H1 (cell line): ENCODE results near the gene TCHP. TPM values are rescaled to one million over a fixed set of nuclear protein-coding genes. Genes with fewer than 3 reads are reported as not detected.

ENCODE experiments used
- CTCF ChIA-PET: fragments of 300-600 bp; sonication (Branson Sonifier 250); formaldehyde crosslinking; loops from one replicate; lab custom pipeline; 2021; ENCODE audit not compliant: partially characterized antibody; lab: Charles Lee
- POLR2A ChIA-PET: fragments of 300-600 bp; sonication (Branson Sonifier 250); formaldehyde crosslinking; loops from one replicate; lab custom pipeline; 2021; ENCODE audit warnings: inconsistent platforms; ENCODE audit not compliant: partially characterized antibody; lab: Charles Lee
- DNase-seq, 2 experiments: peaks; one replicate each; pipeline versions ENCODE4 v3.0.0 to v3.0.0-alpha.2; 2010 to 2022; ENCODE audit warnings: low spot score in 2 of 2, low read depth in 1 of 2, mixed read lengths in 1 of 2
- FAIRE-seq: peaks from 2 replicates; lab custom pipeline; 2011; peaks lifted over from hg19 to GRCh38; lab: Jason Lieb, UNC
- H2AFZ ChIP-seq: 2 replicates; pipeline ENCODE4 v1.8.1; 2012; ENCODE audit warnings: low read length, inconsistent platforms
- H2AK5ac ChIP-seq: 2 replicates; pipeline ENCODE4 v1.6.1; 2013; ENCODE audit warnings: low read depth, low read length
- H2BK120ac ChIP-seq: replicated peaks from 2 replicates; pipeline ENCODE3; 2013; ENCODE audit warnings: low read depth, low read length, inconsistent platforms
- H2BK12ac ChIP-seq: 2 replicates; pipeline ENCODE4 v1.6.1; 2013; ENCODE audit warnings: low read depth, low read length
- H2BK15ac ChIP-seq: 2 replicates; pipeline ENCODE4 v1.6.1; 2013; ENCODE audit warnings: low read length
- H2BK20ac ChIP-seq: 2 replicates; pipeline ENCODE4 v1.6.1; 2013; ENCODE audit warnings: low read length
- H2BK5ac ChIP-seq: 2 replicates; pipeline ENCODE4 v1.6.1; 2013; ENCODE audit warnings: low read depth, low read length
- H3K14ac ChIP-seq: 2 replicates; pipeline ENCODE4 v1.6.1; 2013; ENCODE audit warnings: inconsistent platforms; ENCODE audit not compliant: insufficient read length
- H3K18ac ChIP-seq: 2 replicates; pipeline ENCODE4 v1.6.1; 2013; ENCODE audit warnings: low read length; ENCODE audit errors: extremely low read depth
- H3K23ac ChIP-seq: 2 replicates; pipeline ENCODE4 v1.6.1; 2013; ENCODE audit warnings: inconsistent platforms; ENCODE audit not compliant: insufficient read length
- H3K23me2 ChIP-seq: 2 replicates; pipeline ENCODE4 v1.6.1; 2013; ENCODE audit warnings: low read depth, low read length
- H3K27ac ChIP-seq: 2 replicates; pipeline ENCODE4 v1.6.1; 2011; ENCODE audit warnings: low read depth, low read length, inconsistent platforms
- H3K27me3 ChIP-seq, 4 experiments: replicated peaks in 1 of 4; 1 replicate in 1 of 4; 2 replicates in 3 of 4; pipeline versions ENCODE4 v1.6.1 to v1.8.1; 2011 to 2013; ENCODE audit warnings: low read length in 3 of 4, mild to moderate bottlenecking in 3 of 4, inconsistent platforms in 2 of 4, mixed read lengths in 2 of 4, moderate library complexity in 1 of 4; ENCODE audit not compliant: control insufficient read depth in 3 of 4, insufficient read depth in 3 of 4; ENCODE audit errors: extremely low read depth in 1 of 4
- H3K36me3 ChIP-seq, 4 experiments: 2 replicates each; pipeline versions ENCODE4 v1.6.1 to v1.8.1; 2011 to 2013; ENCODE audit warnings: mild to moderate bottlenecking in 4 of 4, low read length in 3 of 4, moderate library complexity in 2 of 4, control low read depth in 1 of 4, inconsistent platforms in 1 of 4; ENCODE audit not compliant: insufficient read depth in 4 of 4, control insufficient read depth in 2 of 4
- H3K4ac ChIP-seq: replicated peaks from 2 replicates; pipeline ENCODE3; 2013; ENCODE audit warnings: low read length, low read depth, mixed read lengths, inconsistent platforms; ENCODE audit not compliant: insufficient read length
- H3K4me1 ChIP-seq, 4 experiments: replicated peaks in 1 of 4; 1 replicate in 1 of 4; 2 replicates in 3 of 4; pipeline versions ENCODE4 v1.6.1 to v1.8.1; 2011 to 2013; ENCODE audit warnings: low read length in 3 of 4, inconsistent platforms in 2 of 4, mixed read lengths in 1 of 4; ENCODE audit not compliant: insufficient read depth in 4 of 4, control insufficient read depth in 3 of 4
- H3K4me2 ChIP-seq, 2 experiments: 2 replicates each; pipeline versions ENCODE4 v1.6.1 to v1.8.1; 2011 to 2013; ENCODE audit warnings: low read depth in 2 of 2, low read length in 2 of 2, control low read depth in 1 of 2, inconsistent platforms in 1 of 2, mild to moderate bottlenecking in 1 of 2; ENCODE audit not compliant: insufficient read depth in 1 of 2
- H3K4me3 ChIP-seq, 4 experiments: fragments of 200-600, 300-600 bp in 1 of 4; sonication (generic), shearing (Covaris generic), sonication (Bioruptor Twin) in 1 of 4; 2 replicates each; pipeline versions ENCODE4 v1.5.1 to v1.8.1; 2011 to 2016; ENCODE audit warnings: low read length in 4 of 4, low read depth in 3 of 4, control low read depth in 2 of 4, inconsistent platforms in 2 of 4, mild to moderate bottlenecking in 2 of 4, mixed read lengths in 1 of 4, moderate library complexity in 1 of 4; ENCODE audit not compliant: insufficient read depth in 2 of 4; ENCODE audit errors: extremely low read depth in 1 of 4
- H3K56ac ChIP-seq: replicated peaks from 2 replicates; pipeline ENCODE3; 2013; ENCODE audit warnings: low read depth, mild to moderate bottlenecking, mixed read lengths, low read length, inconsistent platforms; ENCODE audit not compliant: insufficient read length
- H3K79me1 ChIP-seq: 2 replicates; pipeline ENCODE4 v1.6.1; 2013; ENCODE audit warnings: low read depth, low read length, control low read depth
- H3K79me2 ChIP-seq, 2 experiments: 2 replicates each; pipeline versions ENCODE4 v1.6.1 to v1.8.1; 2012 to 2013; ENCODE audit warnings: low read length in 2 of 2, mild to moderate bottlenecking in 2 of 2, inconsistent platforms in 1 of 2; ENCODE audit not compliant: insufficient read depth in 2 of 2, control insufficient read depth in 1 of 2
- H3K9ac ChIP-seq, 4 experiments: replicated peaks in 1 of 4; 1 replicate in 1 of 4; 2 replicates in 3 of 4; pipeline versions ENCODE4 v1.6.1 to v1.8.1; 2011 to 2013; ENCODE audit warnings: low read depth in 3 of 4, low read length in 3 of 4, control low read depth in 2 of 4, mild to moderate bottlenecking in 2 of 4, moderate library complexity in 2 of 4, inconsistent platforms in 1 of 4; ENCODE audit errors: extremely low read depth in 1 of 4
- H3K9me3 ChIP-seq, 2 experiments: 2 replicates each; pipeline versions ENCODE4 v1.6.1 to v1.8.1; 2012 to 2013; ENCODE audit warnings: mild to moderate bottlenecking in 2 of 2, moderate library complexity in 2 of 2, control low read depth in 1 of 2, inconsistent platforms in 1 of 2, low read depth in 1 of 2, low read length in 1 of 2, mixed read lengths in 1 of 2; ENCODE audit not compliant: insufficient read depth in 2 of 2
- H4K20me1 ChIP-seq, 2 experiments: replicated peaks in 1 of 2; 2 replicates each; pipeline versions ENCODE3 to v1.8.1; 2011 to 2013; ENCODE audit warnings: inconsistent platforms in 2 of 2, low read length in 2 of 2, mild to moderate bottlenecking in 1 of 2; ENCODE audit not compliant: insufficient read depth in 2 of 2, control insufficient read depth in 1 of 2
- H4K5ac ChIP-seq: 2 replicates; pipeline ENCODE4 v1.6.1; 2013; ENCODE audit warnings: low read length, low read depth, mixed read lengths, inconsistent platforms; ENCODE audit not compliant: insufficient read length
- H4K8ac ChIP-seq: 2 replicates; pipeline ENCODE4 v1.8.0; 2013; ENCODE audit warnings: mild to moderate bottlenecking, moderate library complexity, low read length, inconsistent platforms; ENCODE audit not compliant: insufficient read depth; ENCODE audit errors: extremely low read depth
- H4K91ac ChIP-seq: replicated peaks from 2 replicates; pipeline ENCODE3; 2013; ENCODE audit warnings: low read length, mixed read lengths, inconsistent platforms; ENCODE audit not compliant: insufficient read length
- CBX8 ChIP-seq: fragments of 300-800, 300-1000 bp; sonication (generic); IDR thresholded peaks from 2 replicates; pipeline ENCODE4 v1.7.1; 2016; ENCODE audit warnings: low read depth, low read length, borderline replicate concordance
- FOSL1 ChIP-seq: IDR thresholded peaks from 2 replicates; pipeline ENCODE4 v1.6.1; 2011; ENCODE audit warnings: mild to moderate bottlenecking, low read depth, low read length, moderate library complexity; ENCODE audit not compliant: insufficient read depth
- HDAC6 ChIP-seq: IDR thresholded peaks from one replicate; pipeline ENCODE4 v1.7.1; 2012; ENCODE audit warnings: low read depth, mild to moderate bottlenecking, inconsistent platforms, low read length, moderate library complexity
- RAD21 ChIP-seq, 2 experiments: IDR thresholded peaks in 1 of 2; conservative IDR thresholded peaks in 1 of 2; 2 replicates each; pipeline ENCODE4 v1.6.1; 2011; ENCODE audit warnings: low read depth in 2 of 2, low read length in 2 of 2, improper control_type of control experiment in 1 of 2, inconsistent platforms in 1 of 2, mild to moderate bottlenecking in 1 of 2, moderate library complexity in 1 of 2
- RBBP5 ChIP-seq: IDR thresholded peaks from 2 replicates; pipeline ENCODE4 v1.7.1; 2012; ENCODE audit warnings: low read depth, mild to moderate bottlenecking, inconsistent platforms, low read length, moderate library complexity, borderline replicate concordance
- SRF ChIP-seq: IDR thresholded peaks from 2 replicates; pipeline ENCODE4 v1.6.1; 2011; ENCODE audit warnings: mild to moderate bottlenecking, low read depth, low read length, moderate library complexity
- WGBS, 2 experiments: shearing (Covaris generic) in 1 of 2; methylation state at CpG; one replicate each; pipeline versions ENCODE4 v1.1.6 to v1.1.7; 2013 to 2015; ENCODE audit warnings: low lambda C conversion rate in 2 of 2, mixed read lengths in 2 of 2, inconsistent platforms in 1 of 2, low coverage in 1 of 2, missing lambda C conversion rate in 1 of 2; ENCODE audit not compliant: insufficient replicate concordance in 2 of 2, insufficient coverage in 1 of 2, insufficient read length in 1 of 2; ENCODE audit errors: extremely low coverage in 1 of 2, missing lambda C conversion rate in 1 of 2; 5-methylcytosine and 5-hydroxymethylcytosine counted together
- polyA plus RNA-seq, 7 experiments: library from polyadenylated mRNA; depleted of rRNA in 3 of 7; stranded (reverse) in 5 of 7; unstranded in 2 of 7; fragments of >200 nt in 5 of 7; fragments of 200-250 nt in 2 of 7; gene quantifications; 1 replicate in 5 of 7; 2 replicates in 1 of 7; 4 replicates in 1 of 7; pipeline versions ENCODE4 v1.2.1 to v1.2.3, GENCODE V29; 2011 to 2013; ENCODE audit warnings: missing spikeins in 2 of 7, mixed read lengths in 2 of 7
- total RNA-seq: library from RNA; stranded (reverse); fragmentation: NEBNext Ultra II Directional; extraction: Animal tissue kit (Norgen Biotek cat#: 25700); gene quantifications from 2 replicates; pipeline ENCODE4 v1.2.1, GENCODE V29; 2021
- TF ChIP-seq, protein P1 (sequence below): IDR thresholded peaks from 2 replicates; pipeline ENCODE4 v1.6.1; 2012; ENCODE audit warnings: low read length, inconsistent platforms

Gene TCHP
- total and polyA plus RNA-seq, 2 of the 8 experiments (the other 6 are each of a cell fraction or from before 2014, with no cell fraction given) = 2.8 to 4.5 TPM

- no peak overlapping the region for H3K4ac ChIP-seq
- H2AK5ac ChIP-seq = no peak overlapping the region
- no peak overlapping the region for H2BK20ac ChIP-seq
- no peak overlapping the region for H3K23ac ChIP-seq
- no peak overlapping the region for H2BK120ac ChIP-seq
- H4K91ac ChIP-seq = no peak overlapping the region
- H3K14ac ChIP-seq = no peak overlapping the region
- no peak overlapping the region for H4K8ac ChIP-seq
- H2BK15ac ChIP-seq = no peak overlapping the region
- H3K56ac ChIP-seq = no peak overlapping the region
- peaks cover 3 to 10% of the 10 kb centered on the region in 2 experiments for H4K20me1 ChIP-seq
- WGBS, 2 experiments = 91% methylated on average over 6 of the region's 6 CpGs; no CpG with 5 or more reads in 1 of the 2 experiments
- H2BK5ac ChIP-seq = no peak overlapping the region
- DNase-seq (no peak), FAIRE-seq (no peak)
- H3K27me3 ChIP-seq = no peaks in the 10 kb centered on the region; a peak in 1 of 7 replicates
- H3K9me3 ChIP-seq = no peaks in the 10 kb centered on the region
- peaks cover 4 to 15% (median 8%) of the 10 kb centered on the region in 4 experiments; a peak in 5 of 7 replicates for H3K4me1 ChIP-seq
- no peaks in the 10 kb centered on the region for H3K36me3 ChIP-seq
- no peak overlapping the region for H2AFZ ChIP-seq
- no peak overlapping the region for H3K27ac ChIP-seq
- no peak overlapping the region for H3K4me3 ChIP-seq
- H3K23me2 ChIP-seq = peaks cover 9% of the 10 kb centered on the region
- no peak overlapping the region for H4K5ac ChIP-seq
- no peak overlapping the region for H3K4me2 ChIP-seq
- H3K18ac ChIP-seq = no peak overlapping the region
- CTCF ChIA-PET = interaction anchor here (1.1 kb wide), 1 partner anchor 236 kb away, joined by 4 read pairs; no protein-coding TSS in a partner anchor
- POLR2A ChIA-PET = no interaction called here
- H2BK12ac ChIP-seq = no peak overlapping the region
- H3K9ac ChIP-seq = no peak overlapping the region
- peaks cover 0 to 33% of the 10 kb centered on the region in 2 experiments; a peak in 2 of 4 replicates for H3K79me2 ChIP-seq
- H3K79me1 ChIP-seq = peaks cover 10% of the 10 kb centered on the region; the same call in 1 of the 2 replicates
- no peak for TF ChIP-seq RBBP5
- TF ChIP-seq RAD21 (IDR thresholded peaks at IDR 0.05 in 1 of 2, conservative IDR thresholded peaks at IDR 0.05 in 1 of 2; ENCODE audit: low read depth in 2 of 2, low read length in 2 of 2) = no peak
- TF ChIP-seq CBX8 = no peak
- TF ChIP-seq SRF = no peak
- TF ChIP-seq, protein P1, sequence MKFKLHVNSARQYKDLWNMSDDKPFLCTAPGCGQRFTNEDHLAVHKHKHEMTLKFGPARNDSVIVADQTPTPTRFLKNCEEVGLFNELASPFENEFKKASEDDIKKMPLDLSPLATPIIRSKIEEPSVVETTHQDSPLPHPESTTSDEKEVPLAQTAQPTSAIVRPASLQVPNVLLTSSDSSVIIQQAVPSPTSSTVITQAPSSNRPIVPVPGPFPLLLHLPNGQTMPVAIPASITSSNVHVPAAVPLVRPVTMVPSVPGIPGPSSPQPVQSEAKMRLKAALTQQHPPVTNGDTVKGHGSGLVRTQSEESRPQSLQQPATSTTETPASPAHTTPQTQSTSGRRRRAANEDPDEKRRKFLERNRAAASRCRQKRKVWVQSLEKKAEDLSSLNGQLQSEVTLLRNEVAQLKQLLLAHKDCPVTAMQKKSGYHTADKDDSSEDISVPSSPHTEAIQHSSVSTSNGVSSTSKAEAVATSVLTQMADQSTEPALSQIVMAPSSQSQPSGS = no peak
- no peak for TF ChIP-seq HDAC6
- no peak for TF ChIP-seq FOSL1
These were observed 24.4 kb upstream of the TCHP start for GRCh38 chr12:109875572-109876131.
